Measurements from ENCODE around the gene TEX29. TPM values are rescaled to one million over a fixed set of nuclear protein-coding genes. Genes with fewer than 3 reads are reported as not detected.

TEX29 gene
- total and polyA plus RNA-seq, 10 of the 15 experiments (the other 5 are each of a cell fraction or from before 2014, with no cell fraction given): 0.14 to 0.30 (median 0.22) TPM; not detected in 7

DNA sequence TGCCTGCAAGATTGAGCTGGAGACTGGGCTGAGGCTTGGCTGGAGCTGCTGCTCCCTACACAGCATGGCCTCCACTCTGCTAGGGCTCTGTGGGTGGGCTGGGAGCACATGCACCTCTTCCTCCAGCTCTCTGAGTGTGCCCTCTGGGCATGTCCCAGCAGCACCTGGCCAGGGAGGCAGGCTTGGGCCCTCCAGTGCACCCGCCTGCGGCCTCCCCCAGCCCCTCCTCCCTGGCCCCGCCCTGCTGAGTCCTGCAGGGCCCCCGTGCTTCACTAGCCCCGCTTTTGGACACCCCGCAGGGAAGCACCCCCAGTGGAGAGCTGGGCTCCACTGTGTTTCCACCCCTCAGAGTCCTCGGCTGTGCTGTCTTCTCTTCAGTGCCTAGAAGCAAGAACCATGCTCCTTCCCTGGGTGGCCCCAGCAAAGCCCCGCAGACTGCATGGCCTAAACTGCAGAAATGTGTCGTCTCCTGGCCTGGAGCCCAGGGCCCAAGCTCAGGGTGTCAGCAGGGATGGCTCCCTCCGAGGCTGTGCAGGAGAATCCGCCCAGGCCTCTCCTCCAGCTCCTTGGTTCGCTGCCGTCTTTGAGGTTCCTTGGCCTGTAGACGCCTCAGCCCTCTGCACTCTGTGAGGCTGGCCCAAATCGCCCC is 5.0 kb upstream of the TEX29 start:
- peak; percentile 13; the same call in 2 of the 3 replicates for ATAC-seq

More for the DNA sequence above, 5.0 kb upstream of the TEX29 start:
- WGBS (ENCODE audit: insufficient coverage, insufficient replicate concordance, low lambda C conversion rate, missing lambda C conversion rate): 97% methylated on average over 12 of the region's 15 CpGs
- Histone ChIP-seq H3K27me3 (replicated peaks in 1 of 2; ENCODE audit: control insufficient read depth in 2 of 2, insufficient read depth in 2 of 2, low read length in 1 of 2) (no peaks in the 10 kb centered on the region), H2AFZ (ENCODE audit: control insufficient read depth, low read depth, low read length) (no peak overlapping the region), H3K79me2 (ENCODE audit: control insufficient read depth, insufficient read depth, low read length) (no peaks in the 10 kb centered on the region), H3K4me3 (no peak overlapping the region), H3K36me3 (ENCODE audit: control insufficient read depth in 2 of 2, insufficient read depth in 2 of 2, low read length in 1 of 2) (peaks cover 0 to 4% of the 10 kb centered on the region in 2 experiments; a peak in 3 of 4 replicates), H3K4me1 (ENCODE audit: control insufficient read depth, insufficient read depth, low read length) (no peaks in the 10 kb centered on the region), H3K4me2 (ENCODE audit: control insufficient read depth, insufficient read depth) (no peak overlapping the region), H3K9me3 (replicated peaks; ENCODE audit: control insufficient read depth, insufficient read depth, low read length) (no peaks in the 10 kb centered on the region), H3K9ac (ENCODE audit: control insufficient read depth, insufficient read depth, low read length) (no peak overlapping the region), H3K27ac (ENCODE audit: control insufficient read depth, insufficient read depth) (no peak overlapping the region), H4K20me1 (ENCODE audit: control insufficient read depth, insufficient read depth) (no peaks in the 10 kb centered on the region)
- DNase-seq (ENCODE audit: low read depth, low spot score) (no peak), FAIRE-seq (no peak)
- in situ Hi-C loops (cut with MboI): no loop called here
- ChIA-PET SMC1A (ENCODE audit: uncharacterized antibody, unreplicated experiment) (no interaction called here), CTCF (no interaction called here), POLR2A (no interaction called here), RAD21 (ENCODE audit: unreplicated experiment) (no interaction called here)
- intact Hi-C loops (cut with micrococcal nuclease; ENCODE audit: unreplicated experiment): no loop called here
- BruUV-seq (replicated peaks): no TSS peak
- no peak for TF ChIP-seq SREBF2 (IDR thresholded peaks at IDR 0.05; ENCODE audit: low read length)
- no peak for TF ChIP-seq NBN (IDR thresholded peaks at IDR 0.05)
- TF ChIP-seq BCLAF1 (IDR thresholded peaks at IDR 0.05): no peak
- no peak for TF ChIP-seq ATF7 (IDR thresholded peaks at IDR 0.05; ENCODE audit: low read depth)
- no peak for TF ChIP-seq NFYA (IDR thresholded peaks at IDR 0.05; ENCODE audit: borderline replicate concordance, low read depth, low read length)
- no peak for TF ChIP-seq ZNF274 (IDR thresholded peaks at IDR 0.05; ENCODE audit: insufficient read depth, insufficient read length)
- TF ChIP-seq, protein P1, sequence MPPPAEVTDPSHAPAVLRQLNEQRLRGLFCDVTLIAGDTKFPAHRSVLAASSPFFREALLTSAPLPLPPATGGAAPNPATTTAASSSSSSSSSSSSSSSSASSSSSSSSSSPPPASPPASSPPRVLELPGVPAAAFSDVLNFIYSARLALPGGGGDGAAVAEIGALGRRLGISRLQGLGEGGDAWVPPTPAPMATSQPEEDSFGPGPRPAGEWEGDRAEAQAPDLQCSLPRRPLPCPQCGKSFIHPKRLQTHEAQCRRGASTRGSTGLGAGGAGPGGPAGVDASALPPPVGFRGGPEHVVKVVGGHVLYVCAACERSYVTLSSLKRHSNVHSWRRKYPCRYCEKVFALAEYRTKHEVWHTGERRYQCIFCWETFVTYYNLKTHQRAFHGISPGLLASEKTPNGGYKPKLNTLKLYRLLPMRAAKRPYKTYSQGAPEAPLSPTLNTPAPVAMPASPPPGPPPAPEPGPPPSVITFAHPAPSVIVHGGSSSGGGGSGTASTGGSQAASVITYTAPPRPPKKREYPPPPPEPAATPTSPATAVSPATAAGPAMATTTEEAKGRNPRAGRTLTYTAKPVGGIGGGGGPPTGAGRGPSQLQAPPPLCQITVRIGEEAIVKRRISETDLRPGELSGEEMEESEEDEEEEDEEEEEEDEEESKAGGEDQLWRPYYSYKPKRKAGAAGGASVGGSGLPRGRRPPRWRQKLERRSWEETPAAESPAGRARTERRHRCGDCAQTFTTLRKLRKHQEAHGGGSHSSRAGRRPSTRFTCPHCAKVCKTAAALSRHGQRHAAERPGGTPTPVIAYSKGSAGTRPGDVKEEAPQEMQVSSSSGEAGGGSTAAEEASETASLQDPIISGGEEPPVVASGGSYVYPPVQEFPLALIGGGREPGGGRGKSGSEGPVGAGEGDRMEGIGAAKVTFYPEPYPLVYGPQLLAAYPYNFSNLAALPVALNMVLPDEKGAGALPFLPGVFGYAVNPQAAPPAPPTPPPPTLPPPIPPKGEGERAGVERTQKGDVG (CRISPR knock-in tag; IDR thresholded peaks at IDR 0.05): no peak

All from GM12878 (cell line).